Dermis blood vessel endothelial cell (primary cell): ENCODE measurements around the gene KIF20A. TPM values are rescaled to one million over a fixed set of nuclear protein-coding genes. Genes with fewer than 3 reads are reported as not detected.
"Not testable (repeated sequence)": the region's sequence is repeated elsewhere in the genome, so short reads cannot be mapped to it uniquely, and the experiment has no call there.

Source experiments
- DNase-seq: peaks from one replicate; pipeline ENCODE4 v3.0.0; 2010
- total RNA-seq: library from RNA; depleted of rRNA; stranded (reverse); fragments of >200 nt; gene quantifications from 2 replicates; pipeline ENCODE4 v1.2.3, GENCODE V29; 2014

KIF20A gene
- total RNA-seq: 18.9 and 109 TPM in 2 replicates

GRCh38 chr5:138178516-138179276, at the start of gene KIF20A, which contains the start of gene BRD8:
Gene KIF20A (plus strand): TSS chr5:138179112. CDS start chr5:138179681, 569 bp downstream.
Gene BRD8 (minus strand): TSS chr5:138178630. CDS start chr5:138178614, 16 bp downstream.
- DNase-seq: peak; percentile 97

- no peak for DNase-seq
These were observed 49.6 kb upstream of the KIF20A start for GRCh38 chr5:138129347-138129746.

GRCh38 chr5:138132543-138132942, 46.4 kb upstream of the KIF20A start:
- DNase-seq: no peak

GRCh38 chr5:138138949-138139780, 39.7 kb upstream of the KIF20A start, which contains the start of gene NME5:
Gene NME5 (minus strand): TSS chr5:138139428. CDS start chr5:138138780, 648 bp downstream.
- peak; percentile 82 for DNase-seq

- no peak for DNase-seq
These were observed 39.2 kb upstream of the KIF20A start for GRCh38 chr5:138139781-138140090.

GRCh38 chr5:138140268-138140667, 38.6 kb upstream of the KIF20A start:
- DNase-seq: no peak

GRCh38 chr5:138141734-138142133, 37.2 kb upstream of the KIF20A start:
- DNase-seq: no peak

- DNase-seq: not testable (repeated sequence)
These were observed 35.3 kb upstream of the KIF20A start for GRCh38 chr5:138143578-138143977.

- peak; percentile 84 for DNase-seq
These were observed 30.1 kb upstream of the KIF20A start for GRCh38 chr5:138148811-138149210.

GRCh38 chr5:138149530-138149929, 29.4 kb upstream of the KIF20A start:
- peak; percentile 32 for DNase-seq

GRCh38 chr5:138155977-138156376, 22.9 kb upstream of the KIF20A start:
- not testable (repeated sequence) for DNase-seq

- DNase-seq: no peak
These were observed 21.3 kb upstream of the KIF20A start for GRCh38 chr5:138157626-138158025.

GRCh38 chr5:138159666-138160065, 19.2 kb upstream of the KIF20A start:
- DNase-seq: no peak

GRCh38 chr5:138160706-138161105, 18.2 kb upstream of the KIF20A start:
- no peak for DNase-seq

- DNase-seq: no peak
These were observed 15.2 kb upstream of the KIF20A start for GRCh38 chr5:138163721-138164120.

GRCh38 chr5:138169124-138169523, 9.8 kb upstream of the KIF20A start:
- no peak for DNase-seq

- DNase-seq: no peak
These were observed 8.6 kb upstream of the KIF20A start for GRCh38 chr5:138170299-138170698.

GRCh38 chr5:138177941-138178515, 884 bp upstream of the KIF20A start:
- peak; percentile 56 for DNase-seq

- DNase-seq: peak; percentile 4
These were observed 455 bp downstream of the KIF20A start for GRCh38 chr5:138179277-138179857.

- peak; percentile 82 for DNase-seq
These were observed 1.4 kb downstream of the KIF20A start for GRCh38 chr5:138180183-138180782.

GRCh38 chr5:138180841-138181240, 1.9 kb downstream of the KIF20A start:
- DNase-seq: no peak

- no peak for DNase-seq
These were observed 3.9 kb downstream of the KIF20A start for GRCh38 chr5:138182808-138183207.
